Spleen (tissue), 11 donors: ENCODE results near the gene ZNF30. TPM values are rescaled to one million over a fixed set of nuclear protein-coding genes. Genes with fewer than 3 reads are reported as not detected.

Experiments
- DNase-seq: peaks from one replicate; pipeline ENCODE4 v3.0.0-alpha.2; 2020
- H3K27ac ChIP-seq, 8 donors: fragments of 200-600 bp; sonication (generic) in 7 of 8; 1 replicate in 4 of 8; 2 replicates in 4 of 8; pipeline versions ENCODE4 v1.5.0 to v1.8.0; 2016 to 2021; ENCODE audit warnings: inconsistent platforms in 4 of 8, mild to moderate bottlenecking in 4 of 8, moderate library complexity in 1 of 8
- H3K27me3 ChIP-seq, 7 donors: fragments of 200-600 bp; sonication (generic) in 6 of 7; replicated peaks in 1 of 7; 1 replicate in 4 of 7; 2 replicates in 3 of 7; pipeline versions ENCODE4 v1.5.0 to v1.8.0; 2016 to 2021; ENCODE audit warnings: inconsistent platforms in 3 of 7, mild to moderate bottlenecking in 1 of 7
- H3K36me3 ChIP-seq, 6 donors: fragments of 200-600 bp; sonication (generic) in 5 of 6; 1 replicate in 4 of 6; 2 replicates in 2 of 6; pipeline versions ENCODE4 v1.5.0 to v1.8.0; 2016 to 2021; ENCODE audit warnings: inconsistent platforms in 2 of 6
- H3K4me1 ChIP-seq, 6 donors: fragments of 200-600 bp; sonication (generic) in 5 of 6; 1 replicate in 3 of 6; 2 replicates in 3 of 6; pipeline versions ENCODE4 v1.5.0 to v1.8.0; 2016 to 2021; ENCODE audit warnings: inconsistent platforms in 3 of 6
- H3K4me3 ChIP-seq, 8 donors: fragments of 200-600 bp; sonication (generic) in 7 of 8; 1 replicate in 4 of 8; 2 replicates in 4 of 8; pipeline versions ENCODE4 v1.5.0 to v1.8.0; 2016 to 2021; ENCODE audit warnings: inconsistent platforms in 4 of 8, mild to moderate bottlenecking in 4 of 8, moderate library complexity in 2 of 8
- H3K9me3 ChIP-seq, 8 donors: fragments of 200-600 bp; sonication (generic) in 7 of 8; 1 replicate in 4 of 8; 2 replicates in 4 of 8; pipeline versions ENCODE4 v1.5.0 to v1.8.0; 2016 to 2021; ENCODE audit warnings: inconsistent platforms in 4 of 8
- POLR2A ChIP-seq, 3 donors: fragments of 450-650 bp; IDR thresholded peaks; one replicate each; pipeline ENCODE4 v1.5.1; 2017; ENCODE audit warnings: antibody characterized with exemption in 3 of 3, mild to moderate bottlenecking in 1 of 3
- POLR2AphosphoS5 ChIP-seq, 3 donors: sonication (generic); formaldehyde crosslinking; IDR thresholded peaks; one replicate each; pipeline ENCODE4 v1.5.1; 2017; ENCODE audit warnings: antibody characterized with exemption in 3 of 3
- WGBS, 5 donors: extraction: QIAGEN DNeasy Blood & Tissue Kit in 3 of 5; methylation state at CpG; one replicate each; pipeline versions ENCODE4 v1.1.5 to v1.1.7; 2013 to 2018; 5-methylcytosine and 5-hydroxymethylcytosine counted together
- intact Hi-C: fragments of 100-400 bp; cut with DNase I; formaldehyde crosslinking; loops from one replicate; pipeline ENCODE4 v1.15.0; 2023; ENCODE audit warnings: low total_unique reads
- polyA plus RNA-seq, 3 donors: library from polyadenylated mRNA; stranded (reverse); fragments of 200-250 nt; gene quantifications; one replicate each; pipeline ENCODE4 v1.2.1, GENCODE V29; 2013
- total RNA-seq, 7 donors: library from RNA; depleted of rRNA in 3 of 7; stranded (reverse); fragments of >200 nt in 3 of 7; fragmentation: NEBNext Ultra II Directional in 4 of 7; extraction: Animal tissue kit (Norgen Biotek cat#: 25700) in 4 of 7; gene quantifications; one replicate each; pipeline versions ENCODE4 v1.1.0 to v1.2.1, GENCODE V29; 2016 to 2021
- TF ChIP-seq, protein P1 (sequence below), 11 experiments: fragments of 200-600 bp in 7 of 11; fragments of 450-650 bp in 4 of 11; sonication (generic) in 4 of 11; IDR thresholded peaks in 8 of 11; conservative IDR thresholded peaks in 3 of 11; 1 replicate in 7 of 11; 2 replicates in 4 of 11; pipeline versions ENCODE4 v1.4.0 to v1.8.0; 2016 to 2021; ENCODE audit warnings: antibody characterized with exemption in 11 of 11, inconsistent platforms in 4 of 11, mild to moderate bottlenecking in 1 of 11
- donor health status: healthy with polysubstance abuse.
- donor health status: DM: no; HTN: no; CAD: no; lungs with moderate emphysema.
- donor health status: DM: no; HTN: no; CAD: no.
- donor health status: Bipolar disorder and iron deficiency.
- donor health status: healthy.
- donor health status: DM: no; HTN: no; CAD: no.
- donor health status: DM: yes; HTN: yes; CAD: no.

The ZNF30 gene
- total and polyA plus RNA-seq, 10 donors, result 2.0 to 23.5 (median 3.3) TPM

- no peak for DNase-seq
- no peaks in the 10 kb centered on the region for H3K36me3 ChIP-seq
- peaks cover 0 to 9% (median 4%) of the 10 kb centered on the region in 8 donors for H3K9me3 ChIP-seq
- 38 to 75% (median 52%) methylated on average over 5 of the region's 5 CpGs for WGBS, 5 donors
- intact Hi-C loops, result loop anchor here (5.0 kb wide), 1 partner anchor 118 kb away; no protein-coding TSS in a partner anchor
- TF ChIP-seq, protein P1, sequence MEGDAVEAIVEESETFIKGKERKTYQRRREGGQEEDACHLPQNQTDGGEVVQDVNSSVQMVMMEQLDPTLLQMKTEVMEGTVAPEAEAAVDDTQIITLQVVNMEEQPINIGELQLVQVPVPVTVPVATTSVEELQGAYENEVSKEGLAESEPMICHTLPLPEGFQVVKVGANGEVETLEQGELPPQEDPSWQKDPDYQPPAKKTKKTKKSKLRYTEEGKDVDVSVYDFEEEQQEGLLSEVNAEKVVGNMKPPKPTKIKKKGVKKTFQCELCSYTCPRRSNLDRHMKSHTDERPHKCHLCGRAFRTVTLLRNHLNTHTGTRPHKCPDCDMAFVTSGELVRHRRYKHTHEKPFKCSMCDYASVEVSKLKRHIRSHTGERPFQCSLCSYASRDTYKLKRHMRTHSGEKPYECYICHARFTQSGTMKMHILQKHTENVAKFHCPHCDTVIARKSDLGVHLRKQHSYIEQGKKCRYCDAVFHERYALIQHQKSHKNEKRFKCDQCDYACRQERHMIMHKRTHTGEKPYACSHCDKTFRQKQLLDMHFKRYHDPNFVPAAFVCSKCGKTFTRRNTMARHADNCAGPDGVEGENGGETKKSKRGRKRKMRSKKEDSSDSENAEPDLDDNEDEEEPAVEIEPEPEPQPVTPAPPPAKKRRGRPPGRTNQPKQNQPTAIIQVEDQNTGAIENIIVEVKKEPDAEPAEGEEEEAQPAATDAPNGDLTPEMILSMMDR (IDR thresholded peaks at IDR 0.05 in 8 of 11, conservative IDR thresholded peaks at IDR 0.05 in 3 of 11), result no peak
- TF ChIP-seq POLR2AphosphoS5 (IDR thresholded peaks at IDR 0.05) (no peak), POLR2A (IDR thresholded peaks at IDR 0.05) (no peak)
- H3K27ac ChIP-seq, result peak overlapping the region in 5 of 8 donors; percentile 28 to 79 (median 78)
- no peaks in the 10 kb centered on the region for H3K27me3 ChIP-seq
- peaks cover 0 to 34% (median 18%) of the 10 kb centered on the region in 6 donors for H3K4me1 ChIP-seq
- H3K4me3 ChIP-seq, result no peak overlapping the region
Measured at GRCh38 chr19:34974646-34975045, 47.9 kb downstream of the ZNF30 start.

DNA sequence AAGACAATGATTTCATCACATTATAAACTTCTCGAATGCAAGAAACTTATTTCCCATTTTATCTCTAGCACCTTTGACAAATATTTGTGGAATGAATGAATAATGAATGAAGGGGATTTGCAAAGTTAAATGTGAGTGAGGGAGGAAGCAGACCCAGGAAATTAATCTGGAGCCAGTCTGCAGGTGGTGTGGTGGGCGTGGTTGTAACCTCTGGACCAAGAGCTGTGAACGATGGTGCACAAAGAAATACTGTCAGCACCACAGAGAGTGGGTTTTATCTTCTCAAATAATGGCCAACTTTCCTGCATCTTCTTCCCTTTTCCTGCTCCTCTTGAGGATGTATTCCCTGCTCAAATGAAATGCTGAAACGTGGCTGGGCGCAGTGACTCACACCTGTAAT lies 48.4 kb downstream of the ZNF30 start:
- WGBS, 5 donors, result 53 to 71% (median 65%) methylated on average over 5 of the region's 5 CpGs
- H3K36me3 ChIP-seq, result no peaks in the 10 kb centered on the region
- DNase-seq, result no peak
- H3K27ac ChIP-seq, result peak overlapping the region in 4 of 8 donors; percentile 58 to 79 (median 78)
- no peaks in the 10 kb centered on the region for H3K27me3 ChIP-seq
- peaks cover 0 to 34% (median 18%) of the 10 kb centered on the region in 6 donors for H3K4me1 ChIP-seq
- TF ChIP-seq POLR2A (IDR thresholded peaks at IDR 0.05) (no peak), POLR2AphosphoS5 (IDR thresholded peaks at IDR 0.05) (no peak)
- TF ChIP-seq, protein P1 (IDR thresholded peaks at IDR 0.05 in 8 of 11, conservative IDR thresholded peaks at IDR 0.05 in 3 of 11), result no peak
- peaks cover 0 to 9% (median 3%) of the 10 kb centered on the region in 8 donors for H3K9me3 ChIP-seq
- H3K4me3 ChIP-seq, result no peak overlapping the region
- intact Hi-C loops, result no loop called here

DNA sequence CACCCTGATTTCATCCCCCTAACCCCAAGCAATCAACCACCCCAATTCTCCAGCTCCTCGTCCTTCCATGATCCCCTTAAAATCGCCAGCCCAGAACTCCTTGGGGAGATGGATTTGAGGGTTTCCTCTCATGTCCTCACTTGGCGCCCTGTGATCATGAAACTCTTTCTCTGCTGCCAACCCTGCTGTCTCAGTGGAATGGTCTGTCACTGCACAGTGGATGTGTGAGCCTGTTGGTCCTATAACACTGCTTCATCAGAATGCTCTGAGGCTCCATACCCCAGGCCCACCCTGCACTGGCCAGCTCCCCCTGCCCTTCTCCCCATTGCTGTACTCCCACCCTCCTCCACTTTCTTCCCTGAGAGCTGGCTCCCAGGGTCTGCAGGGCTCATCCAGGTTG lies 49.9 kb downstream of the ZNF30 start:
- intact Hi-C loops, result no loop called here
- TF ChIP-seq, protein P1 (IDR thresholded peaks at IDR 0.05 in 8 of 11, conservative IDR thresholded peaks at IDR 0.05 in 3 of 11), result no peak
- TF ChIP-seq POLR2A (IDR thresholded peaks at IDR 0.05) (no peak), POLR2AphosphoS5 (IDR thresholded peaks at IDR 0.05) (no peak)
- Histone ChIP-seq H3K27ac (peak overlapping the region in 3 of 8 donors; percentile 78 to 79 (median 78)), H3K27me3 (no peaks in the 10 kb centered on the region), H3K4me3 (no peak overlapping the region), H3K9me3 (peaks cover 0 to 9% (median 3%) of the 10 kb centered on the region in 8 donors), H3K36me3 (no peaks in the 10 kb centered on the region), H3K4me1 (peaks cover 0 to 34% (median 18%) of the 10 kb centered on the region in 6 donors)
- no peak for DNase-seq
- WGBS, 5 donors, result 88 to 93% (median 91%) methylated on average over 3 of the region's 3 CpGs

GRCh38 chr19:34979819-34980640 lies 53.3 kb downstream of the ZNF30 start:
- intact Hi-C loops, result no loop called here
- 84 to 96% (median 90%) methylated on average over 12 of the region's 12 CpGs for WGBS, 5 donors

More at GRCh38 chr19:34979819-34980640, 53.3 kb downstream of the ZNF30 start:
- TF ChIP-seq POLR2AphosphoS5 (IDR thresholded peaks at IDR 0.05) (no peak), POLR2A (IDR thresholded peaks at IDR 0.05) (no peak)
- TF ChIP-seq, protein P1 (IDR thresholded peaks at IDR 0.05 in 8 of 11, conservative IDR thresholded peaks at IDR 0.05 in 3 of 11), result no peak
- Histone ChIP-seq H3K27me3 (no peaks in the 10 kb centered on the region), H3K4me3 (no peak overlapping the region), H3K4me1 (peaks cover under 1 to 17% (median 6%) of the 10 kb centered on the region in 6 donors), H3K27ac (no peak overlapping the region), H3K9me3 (peaks cover 0 to 9% (median 3%) of the 10 kb centered on the region in 8 donors), H3K36me3 (no peaks in the 10 kb centered on the region)
- no peak for DNase-seq
